ENCODE results near the gene PRRX2. TPM values are rescaled to one million over a fixed set of nuclear protein-coding genes. Genes with fewer than 3 reads are reported as not detected.

PRRX2 gene
- total and polyA plus RNA-seq, 4 donors = 0.03 to 0.08 TPM; not detected in 2

- Histone ChIP-seq H3K4me3 (ENCODE audit: low read depth in 1 of 3, low read length in 3 of 3) (no peak overlapping the region), H3K4me1 (ENCODE audit: control insufficient read depth in 4 of 4, insufficient read depth in 4 of 4, low read length in 3 of 4) (no peaks in the 10 kb centered on the region), H3K27me3 (ENCODE audit: control insufficient read depth in 4 of 4, insufficient read depth in 4 of 4, low read length in 3 of 4) (peaks cover 0 to 3% (median 1%) of the 10 kb centered on the region in 4 donors), H3K36me3 (ENCODE audit: control insufficient read depth in 4 of 4, insufficient read depth in 3 of 4, low read depth in 1 of 4, low read length in 3 of 4) (no peaks in the 10 kb centered on the region), H3K9me3 (ENCODE audit: control insufficient read depth in 4 of 4, low read length in 3 of 4) (no peaks in the 10 kb centered on the region), H3K27ac (ENCODE audit: low read depth in 1 of 2, low read length in 2 of 2) (no peak overlapping the region), H3K9ac (ENCODE audit: low read depth in 1 of 2, low read length in 2 of 2) (no peak overlapping the region)
- no peak for DNase-seq (ENCODE audit: low spot score)
- 78% methylated on average over 5 of the region's 5 CpGs for WGBS
- TF ChIP-seq ATF3 (IDR thresholded peaks at IDR 0.05) (no peak), MAX (IDR thresholded peaks at IDR 0.05) (no peak), SP1 (IDR thresholded peaks at IDR 0.05) (no peak), TAF1 (conservative IDR thresholded peaks at IDR 0.05) (no peak), RXRA (IDR thresholded peaks at IDR 0.05) (no peak), CTCF (IDR thresholded peaks at IDR 0.05; ENCODE audit: low read depth, low read length, missing input control) (no peak), NR2F2 (IDR thresholded peaks at IDR 0.05) (no peak), JUND (IDR thresholded peaks at IDR 0.05) (no peak), ZBTB33 (IDR thresholded peaks at IDR 0.05) (no peak), GABPA (IDR thresholded peaks at IDR 0.05 in 1 of 2, conservative IDR thresholded peaks at IDR 0.05 in 1 of 2) (no peak), HNF4A (conservative IDR thresholded peaks at IDR 0.05) (no peak), FOXA1 (IDR thresholded peaks at IDR 0.05) (no peak), YY1 (IDR thresholded peaks at IDR 0.05) (no peak), HNF4G (IDR thresholded peaks at IDR 0.05) (no peak), EGR1 (IDR thresholded peaks at IDR 0.05; ENCODE audit: low read depth in 2 of 2) (no peak), RAD21 (IDR thresholded peaks at IDR 0.05) (no peak)
Observed at GRCh38 chr9:129716091-129716490, 50.6 kb downstream of the PRRX2 start.

- Histone ChIP-seq H3K36me3 (ENCODE audit: control insufficient read depth in 4 of 4, insufficient read depth in 3 of 4, low read depth in 1 of 4, low read length in 3 of 4) (no peaks in the 10 kb centered on the region), H3K4me1 (ENCODE audit: control insufficient read depth in 4 of 4, insufficient read depth in 4 of 4, low read length in 3 of 4) (no peaks in the 10 kb centered on the region), H3K4me3 (ENCODE audit: low read depth in 1 of 3, low read length in 3 of 3) (no peak overlapping the region), H3K27ac (ENCODE audit: low read depth in 1 of 2, low read length in 2 of 2) (no peak overlapping the region), H3K27me3 (ENCODE audit: control insufficient read depth in 4 of 4, insufficient read depth in 4 of 4, low read length in 3 of 4) (peaks cover 0 to 3% (median 1%) of the 10 kb centered on the region in 4 donors), H3K9ac (ENCODE audit: low read depth in 1 of 2, low read length in 2 of 2) (no peak overlapping the region), H3K9me3 (ENCODE audit: control insufficient read depth in 4 of 4, low read length in 3 of 4) (no peaks in the 10 kb centered on the region)
- WGBS = 74% methylated on average over 5 of the region's 5 CpGs
- no peak for DNase-seq (ENCODE audit: low spot score)
- no peak for TF ChIP-seq HNF4A (conservative IDR thresholded peaks at IDR 0.05)
Observed at GRCh38 chr9:129717991-129718390, 52.5 kb downstream of the PRRX2 start.

DNA sequence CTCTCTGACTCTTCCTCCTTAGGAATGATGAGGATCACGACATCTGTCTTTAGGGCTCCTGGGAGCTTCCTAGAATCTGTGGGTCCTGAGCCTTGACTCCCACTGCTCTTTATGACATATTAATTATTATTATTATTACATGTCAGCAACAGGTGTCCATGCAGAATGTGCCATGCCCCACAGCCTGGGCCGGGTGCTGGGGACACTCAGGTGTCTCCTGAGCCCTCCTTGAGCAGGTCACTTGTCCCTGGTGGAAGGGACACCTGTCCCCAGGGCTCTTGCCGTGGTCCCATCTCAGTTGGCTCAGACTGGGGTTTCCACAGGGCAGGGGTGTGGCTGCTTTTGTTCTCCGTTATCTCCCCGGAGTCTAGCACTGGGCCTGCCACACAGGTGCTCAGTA is 53.2 kb downstream of the PRRX2 start:
- Histone ChIP-seq H3K4me1 (ENCODE audit: control insufficient read depth in 4 of 4, insufficient read depth in 4 of 4, low read length in 3 of 4) (no peaks in the 10 kb centered on the region), H3K4me3 (ENCODE audit: low read depth in 1 of 3, low read length in 3 of 3) (no peak overlapping the region), H3K27ac (ENCODE audit: low read depth in 1 of 2, low read length in 2 of 2) (no peak overlapping the region), H3K27me3 (ENCODE audit: control insufficient read depth in 4 of 4, insufficient read depth in 4 of 4, low read length in 3 of 4) (no peaks in the 10 kb centered on the region), H3K9ac (ENCODE audit: low read depth in 1 of 2, low read length in 2 of 2) (no peak overlapping the region), H3K36me3 (ENCODE audit: control insufficient read depth in 4 of 4, insufficient read depth in 3 of 4, low read depth in 1 of 4, low read length in 3 of 4) (no peaks in the 10 kb centered on the region), H3K9me3 (ENCODE audit: control insufficient read depth in 4 of 4, low read length in 3 of 4) (no peaks in the 10 kb centered on the region)
- WGBS = 68% methylated on average over 5 of the region's 5 CpGs
- no peak for DNase-seq (ENCODE audit: low spot score)
- TF ChIP-seq JUND (IDR thresholded peaks at IDR 0.05) (no peak), YY1 (IDR thresholded peaks at IDR 0.05) (no peak), RAD21 (IDR thresholded peaks at IDR 0.05) (no peak), HNF4A (conservative IDR thresholded peaks at IDR 0.05) (no peak), FOXA1 (IDR thresholded peaks at IDR 0.05) (no peak), TAF1 (conservative IDR thresholded peaks at IDR 0.05) (no peak), CTCF (IDR thresholded peaks at IDR 0.05; ENCODE audit: low read depth, low read length, missing input control) (no peak), RXRA (IDR thresholded peaks at IDR 0.05) (no peak), FOXA2 (IDR thresholded peaks at IDR 0.05) (no peak), ATF3 (IDR thresholded peaks at IDR 0.05) (no peak)
- TF ChIP-seq, protein P1, sequence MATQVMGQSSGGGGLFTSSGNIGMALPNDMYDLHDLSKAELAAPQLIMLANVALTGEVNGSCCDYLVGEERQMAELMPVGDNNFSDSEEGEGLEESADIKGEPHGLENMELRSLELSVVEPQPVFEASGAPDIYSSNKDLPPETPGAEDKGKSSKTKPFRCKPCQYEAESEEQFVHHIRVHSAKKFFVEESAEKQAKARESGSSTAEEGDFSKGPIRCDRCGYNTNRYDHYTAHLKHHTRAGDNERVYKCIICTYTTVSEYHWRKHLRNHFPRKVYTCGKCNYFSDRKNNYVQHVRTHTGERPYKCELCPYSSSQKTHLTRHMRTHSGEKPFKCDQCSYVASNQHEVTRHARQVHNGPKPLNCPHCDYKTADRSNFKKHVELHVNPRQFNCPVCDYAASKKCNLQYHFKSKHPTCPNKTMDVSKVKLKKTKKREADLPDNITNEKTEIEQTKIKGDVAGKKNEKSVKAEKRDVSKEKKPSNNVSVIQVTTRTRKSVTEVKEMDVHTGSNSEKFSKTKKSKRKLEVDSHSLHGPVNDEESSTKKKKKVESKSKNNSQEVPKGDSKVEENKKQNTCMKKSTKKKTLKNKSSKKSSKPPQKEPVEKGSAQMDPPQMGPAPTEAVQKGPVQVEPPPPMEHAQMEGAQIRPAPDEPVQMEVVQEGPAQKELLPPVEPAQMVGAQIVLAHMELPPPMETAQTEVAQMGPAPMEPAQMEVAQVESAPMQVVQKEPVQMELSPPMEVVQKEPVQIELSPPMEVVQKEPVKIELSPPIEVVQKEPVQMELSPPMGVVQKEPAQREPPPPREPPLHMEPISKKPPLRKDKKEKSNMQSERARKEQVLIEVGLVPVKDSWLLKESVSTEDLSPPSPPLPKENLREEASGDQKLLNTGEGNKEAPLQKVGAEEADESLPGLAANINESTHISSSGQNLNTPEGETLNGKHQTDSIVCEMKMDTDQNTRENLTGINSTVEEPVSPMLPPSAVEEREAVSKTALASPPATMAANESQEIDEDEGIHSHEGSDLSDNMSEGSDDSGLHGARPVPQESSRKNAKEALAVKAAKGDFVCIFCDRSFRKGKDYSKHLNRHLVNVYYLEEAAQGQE (IDR thresholded peaks at IDR 0.05) = no peak

Data from liver (tissue), 9 donors.